Body of pancreas (tissue), 4 donors: ENCODE data around the gene SKAP2.

Source experiments
- CTCF ChIP-seq, 7 experiments: fragments of 450-650 bp in 4 of 7; fragments of 200-600 bp in 3 of 7; sonication (generic) in 3 of 7; IDR thresholded peaks; one replicate each; pipeline ENCODE4 v1.5.1; 2016 to 2019; ENCODE audit warnings: antibody characterized with exemption in 7 of 7
- POLR2A ChIP-seq, 3 donors: fragments of 450-650 bp; IDR thresholded peaks; one replicate each; pipeline ENCODE4 v1.6.1; 2016; ENCODE audit warnings: antibody characterized with exemption in 3 of 3, mild to moderate bottlenecking in 2 of 3

GRCh38 chr7:26879671-26880070, 15.3 kb upstream of the SKAP2 start:
- TF ChIP-seq CTCF (IDR thresholded peaks at IDR 0.05) (no peak), POLR2A (IDR thresholded peaks at IDR 0.05) (no peak)
